ENCODE data around the gene MAN1B1. TPM values are rescaled to one million over a fixed set of nuclear protein-coding genes. Genes with fewer than 3 reads are reported as not detected.

The MAN1B1 gene
- total and polyA plus RNA-seq, 2 of the 8 experiments (the other 6 are each of a cell fraction or from before 2014, with no cell fraction given), result 33.7 to 36.3 TPM

DNA sequence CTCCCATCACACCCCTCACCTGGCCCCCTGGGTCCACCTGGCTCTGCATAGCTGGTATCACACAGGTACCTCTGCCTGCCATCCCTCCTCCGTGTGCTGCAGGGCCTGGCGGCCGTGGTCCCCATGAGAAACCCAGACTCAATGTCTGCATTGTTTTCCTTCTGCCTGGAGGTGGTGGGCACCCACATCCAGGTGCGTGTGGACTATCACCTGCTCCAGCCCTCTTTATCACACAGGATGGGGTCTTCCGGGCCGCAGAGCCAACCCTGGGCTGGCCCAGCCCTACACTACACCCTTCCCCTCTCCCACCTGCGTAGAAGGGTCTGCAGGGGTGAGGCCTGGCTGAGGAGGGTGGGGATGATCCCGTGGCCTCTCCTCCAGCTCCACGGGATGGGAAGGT, 47.9 kb upstream of the MAN1B1 start (continued):
- TF ChIP-seq SP2 (IDR thresholded peaks at IDR 0.05; ENCODE audit: low read length) (no peak), TBP (IDR thresholded peaks at IDR 0.05; ENCODE audit: low read depth, low read length) (no peak), ZNF274 (IDR thresholded peaks at IDR 0.05; ENCODE audit: borderline replicate concordance, extremely low read depth, low read length) (no peak), CBX8 (IDR thresholded peaks at IDR 0.05; ENCODE audit: borderline replicate concordance, low read depth, low read length) (no peak), SUZ12 (IDR thresholded peaks at IDR 0.05; ENCODE audit: low read length) (no peak), CHD2 (IDR thresholded peaks at IDR 0.05; ENCODE audit: low read length) (no peak)
